ENCODE results near the gene FOXS1.

Gene FOXS1

DNA sequence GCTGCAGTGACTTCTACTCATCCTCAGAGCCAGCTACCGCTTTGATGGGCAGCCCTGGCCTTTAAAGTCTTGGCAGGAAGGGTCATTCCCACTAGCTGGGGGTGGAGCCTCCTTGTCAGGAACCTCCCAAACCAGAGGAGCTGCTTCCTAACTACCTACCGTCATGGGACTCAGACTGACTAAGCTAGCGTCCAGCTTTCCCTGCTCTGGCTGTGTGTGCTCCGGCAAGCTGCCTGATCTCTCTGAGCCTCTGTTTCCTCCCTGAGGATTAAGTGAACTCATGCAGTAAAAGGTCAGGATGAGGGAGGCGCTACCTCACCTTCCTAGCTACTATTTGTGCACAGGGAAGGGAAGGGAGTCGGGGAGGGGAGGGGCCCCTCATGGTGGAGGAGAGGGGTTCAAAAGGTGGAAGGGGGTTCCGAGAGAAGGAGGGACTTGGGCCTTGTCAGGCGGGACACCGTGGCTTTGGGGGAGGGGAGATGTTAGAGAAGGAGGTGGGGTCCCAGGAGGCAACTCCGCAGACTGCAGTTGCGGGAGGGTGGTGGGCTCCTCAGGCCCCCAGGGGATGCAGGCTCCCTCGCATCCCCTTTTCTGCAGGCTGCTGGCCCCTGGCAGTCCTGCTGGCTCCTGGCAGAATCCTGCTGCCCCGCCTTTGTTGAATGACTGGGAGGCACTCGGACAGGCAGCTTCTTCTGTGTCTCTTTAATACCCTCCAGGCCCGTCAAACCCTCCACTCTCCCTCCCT, 15.2 kb upstream of the FOXS1 start:
- DNase-seq = peak in 1 of 2 experiments; percentile 13

DNA sequence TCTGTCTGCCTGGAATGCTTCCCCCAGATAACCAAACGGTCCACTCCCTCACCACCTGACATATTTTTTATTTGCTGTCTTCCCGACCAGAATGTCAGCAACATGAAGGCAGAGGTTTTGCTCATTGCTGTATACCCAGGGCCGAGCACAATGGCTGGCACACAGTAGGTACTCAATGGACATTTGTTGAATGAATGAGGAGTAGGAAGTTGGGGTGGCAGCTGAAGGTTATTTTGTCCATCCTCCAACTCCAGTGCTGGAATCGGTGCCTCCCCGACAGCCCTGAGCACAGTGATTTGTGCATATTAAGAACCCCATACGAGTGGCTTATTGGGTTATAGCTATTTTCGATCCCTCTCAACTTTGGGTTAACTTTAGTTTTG, 14.6 kb upstream of the FOXS1 start:
- DNase-seq = no peak

DNA sequence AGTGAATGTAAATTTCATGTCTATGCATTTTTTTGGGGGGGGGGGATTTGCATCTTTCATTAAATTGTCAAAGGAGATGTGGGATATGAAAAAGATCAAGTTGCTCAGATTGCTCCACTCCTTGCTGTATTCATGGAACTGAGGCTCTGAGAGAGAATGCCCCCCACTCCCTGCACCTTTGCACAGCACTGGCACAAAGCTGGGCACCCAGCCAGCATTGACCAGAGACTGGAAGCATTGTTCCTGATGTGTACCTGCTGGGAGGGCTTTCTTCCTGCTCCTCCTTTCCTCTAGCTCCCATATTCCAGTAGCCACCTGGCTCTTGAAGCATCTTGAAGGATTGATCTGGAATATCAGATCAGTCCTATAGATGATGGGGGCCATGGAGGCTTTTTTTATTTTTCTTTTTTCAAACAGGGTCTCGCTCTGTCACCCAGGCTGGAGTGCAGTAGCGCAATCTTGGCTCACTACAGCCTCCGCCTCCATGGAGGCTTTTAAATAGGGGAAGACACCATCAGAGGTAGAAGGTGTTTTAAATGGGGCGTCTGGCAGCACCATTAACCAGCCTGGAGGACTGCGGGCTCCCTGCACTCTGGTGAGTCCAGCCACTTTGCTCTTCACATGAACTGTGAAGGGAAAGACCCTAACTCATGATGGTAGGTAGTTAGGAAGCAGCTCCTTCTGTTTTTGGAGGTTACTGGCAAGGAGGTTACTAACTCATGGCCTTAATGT, 14.0 kb upstream of the FOXS1 start:
- no peak for DNase-seq

DNA sequence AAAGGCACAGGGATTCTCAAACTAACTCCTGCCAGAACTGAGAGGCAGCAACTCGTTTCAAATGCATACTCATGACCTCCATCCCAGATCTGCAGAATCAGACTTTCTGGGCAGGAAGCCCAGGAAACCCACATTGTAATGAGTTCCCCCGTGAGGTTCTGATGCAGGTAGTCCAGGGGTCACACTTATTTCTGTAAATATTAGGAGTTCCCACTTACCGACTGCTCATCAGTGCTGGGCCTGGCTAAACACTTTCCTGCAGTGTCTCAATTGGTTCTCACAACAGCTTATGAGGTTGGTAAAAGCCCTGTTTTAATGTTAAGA, 13.3 kb upstream of the FOXS1 start:
- DNase-seq = no peak

DNA sequence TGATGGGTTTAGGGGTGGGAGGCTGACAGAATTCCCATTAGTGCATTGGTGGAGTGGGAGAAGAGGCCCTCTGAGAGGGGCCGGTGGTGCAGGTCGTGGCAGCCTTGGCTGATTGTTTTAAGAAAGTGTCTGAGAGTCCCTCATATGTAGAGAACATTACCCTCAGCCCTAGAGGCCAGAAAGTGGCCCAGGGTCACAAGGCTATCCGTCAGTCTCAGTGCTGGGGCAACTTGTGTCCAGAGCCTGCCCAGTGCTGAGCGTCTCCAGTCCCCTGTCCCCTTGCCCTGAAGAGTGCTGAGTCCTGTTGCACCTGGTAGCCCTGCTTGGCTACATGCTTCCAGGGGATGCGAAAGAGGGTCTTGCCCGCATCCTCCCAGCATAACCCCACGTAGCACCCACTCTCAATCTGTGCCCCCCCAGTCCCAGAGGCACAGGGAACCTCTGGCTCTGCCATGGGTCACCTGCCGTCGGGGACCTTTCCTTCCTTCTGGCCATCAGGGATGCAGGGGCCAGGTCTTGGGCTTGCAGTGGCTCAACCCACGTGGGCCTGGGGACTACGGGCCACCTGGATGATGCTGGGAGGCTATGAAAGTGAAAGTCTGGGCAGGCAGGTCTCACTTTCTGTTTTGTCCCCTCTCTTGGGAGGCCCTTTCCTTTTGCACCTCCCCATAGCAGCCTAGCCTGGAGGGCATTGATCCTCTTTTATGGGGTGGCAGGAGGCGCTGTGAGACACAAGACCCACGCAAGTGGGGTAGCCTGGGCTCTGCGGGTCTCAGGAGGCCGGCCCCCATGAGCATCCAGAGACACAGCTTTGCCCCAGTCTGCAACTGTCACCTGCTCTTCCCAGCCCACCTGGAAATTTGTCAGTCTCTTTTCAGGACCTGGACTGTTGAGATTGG, 12.7 kb upstream of the FOXS1 start:
- DNase-seq = no peak

DNA sequence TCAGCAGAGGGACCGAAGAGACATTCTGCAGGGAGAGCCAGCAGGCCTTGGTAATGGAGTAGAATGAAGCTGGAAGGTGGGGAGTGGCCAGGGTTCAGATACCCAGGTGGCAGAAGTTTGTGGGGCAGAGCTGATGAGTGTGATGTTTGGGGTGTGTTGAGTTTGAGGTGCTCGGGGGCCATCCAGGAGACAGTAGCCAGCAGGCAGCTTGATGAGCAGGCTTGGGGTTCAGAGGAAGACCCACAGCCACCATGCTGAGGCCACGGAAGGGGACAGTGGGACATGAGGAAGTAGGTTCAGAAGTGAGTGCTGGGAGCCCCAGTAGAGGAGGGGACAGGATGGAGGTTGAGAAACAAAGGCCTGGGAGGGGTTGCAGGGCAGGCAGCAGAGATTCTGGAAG, 11.1 kb upstream of the FOXS1 start:
- DNase-seq = no peak

DNA sequence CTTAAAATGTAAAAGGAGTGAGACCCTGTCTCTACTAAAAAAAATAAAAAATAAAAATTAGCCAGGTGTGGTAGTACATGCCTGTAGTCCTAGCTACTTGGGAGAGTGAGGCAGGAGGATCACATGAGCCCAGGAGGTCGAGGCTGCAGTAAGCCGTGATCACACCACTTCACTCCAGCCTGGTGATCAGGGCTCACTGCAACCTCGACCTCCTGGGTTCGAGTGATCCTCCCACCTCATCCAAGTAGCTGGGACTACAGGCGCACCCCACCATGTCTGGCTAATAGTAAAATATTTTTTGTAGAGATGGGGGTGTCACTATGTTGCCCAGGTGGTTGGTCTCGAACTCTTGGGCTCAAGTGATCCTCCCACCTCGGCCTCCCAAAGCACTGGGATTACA, 8.1 kb upstream of the FOXS1 start:
- DNase-seq = no peak

DNA sequence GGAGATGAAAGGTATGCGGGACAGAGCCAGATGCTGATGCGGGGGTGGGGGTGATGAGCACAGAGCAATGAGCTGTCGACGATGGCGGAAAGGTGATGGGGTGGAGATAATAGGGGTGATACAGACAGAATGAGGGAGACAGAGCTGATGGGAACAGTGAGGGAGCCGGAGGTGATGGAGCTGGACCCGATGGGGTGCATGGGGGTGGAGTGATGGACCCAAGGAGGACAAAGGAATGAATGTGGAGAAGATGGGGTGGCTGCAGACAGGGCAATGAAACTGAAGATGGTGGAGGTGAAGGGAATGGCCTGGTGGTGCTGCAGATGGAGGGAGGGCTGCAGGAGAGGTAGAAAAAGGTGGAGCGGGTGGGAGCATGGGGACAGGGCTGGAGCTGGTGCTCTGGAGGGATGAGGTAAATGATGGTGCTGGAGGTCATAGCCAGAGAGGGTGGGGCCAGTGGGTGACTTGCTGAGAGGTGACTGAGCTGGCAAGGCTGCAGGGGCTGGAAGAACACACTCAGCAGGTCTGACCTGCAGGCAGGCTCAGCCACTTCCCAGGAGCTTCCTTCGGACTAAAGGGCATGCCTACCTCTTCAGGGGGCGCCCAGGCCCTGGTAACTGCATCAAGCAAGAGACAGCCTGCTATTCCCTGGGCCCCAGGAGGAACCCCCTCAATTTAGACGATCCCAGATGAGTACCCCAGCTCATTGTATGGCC, 6.0 kb upstream of the FOXS1 start:
- no peak for DNase-seq

DNA sequence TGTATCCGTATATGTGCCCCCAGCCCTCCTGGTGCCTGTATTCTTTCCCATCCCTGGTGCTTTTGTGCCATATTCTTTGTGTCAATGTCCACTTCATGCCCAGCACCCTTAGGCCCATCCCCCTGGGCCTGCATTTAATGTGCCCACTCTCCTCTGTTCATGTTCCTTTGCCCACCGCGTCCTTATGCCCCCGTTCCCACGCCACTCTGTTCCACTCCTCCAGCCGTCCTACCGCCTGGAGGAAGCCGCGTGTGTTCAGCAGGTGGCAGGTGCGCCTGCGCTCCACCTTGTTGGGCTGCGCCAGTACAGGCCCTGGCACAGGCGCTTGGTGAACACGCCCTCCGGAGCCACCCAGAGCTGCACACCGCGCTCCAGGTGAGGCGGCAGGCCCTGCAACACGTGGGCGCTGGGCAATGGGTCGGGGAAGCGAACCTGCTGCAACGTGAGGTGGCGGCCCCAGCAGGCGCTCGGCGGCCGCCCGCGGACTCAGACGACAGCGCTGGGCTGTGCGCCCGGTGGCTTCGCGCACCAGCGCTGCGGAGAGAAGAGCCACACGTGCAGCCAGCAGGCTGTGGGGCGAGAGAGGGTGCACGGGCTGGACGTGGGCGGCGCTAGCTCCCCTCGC, 4.0 kb upstream of the FOXS1 start:
- peak in 1 of 2 experiments; percentile 18 for DNase-seq

DNA sequence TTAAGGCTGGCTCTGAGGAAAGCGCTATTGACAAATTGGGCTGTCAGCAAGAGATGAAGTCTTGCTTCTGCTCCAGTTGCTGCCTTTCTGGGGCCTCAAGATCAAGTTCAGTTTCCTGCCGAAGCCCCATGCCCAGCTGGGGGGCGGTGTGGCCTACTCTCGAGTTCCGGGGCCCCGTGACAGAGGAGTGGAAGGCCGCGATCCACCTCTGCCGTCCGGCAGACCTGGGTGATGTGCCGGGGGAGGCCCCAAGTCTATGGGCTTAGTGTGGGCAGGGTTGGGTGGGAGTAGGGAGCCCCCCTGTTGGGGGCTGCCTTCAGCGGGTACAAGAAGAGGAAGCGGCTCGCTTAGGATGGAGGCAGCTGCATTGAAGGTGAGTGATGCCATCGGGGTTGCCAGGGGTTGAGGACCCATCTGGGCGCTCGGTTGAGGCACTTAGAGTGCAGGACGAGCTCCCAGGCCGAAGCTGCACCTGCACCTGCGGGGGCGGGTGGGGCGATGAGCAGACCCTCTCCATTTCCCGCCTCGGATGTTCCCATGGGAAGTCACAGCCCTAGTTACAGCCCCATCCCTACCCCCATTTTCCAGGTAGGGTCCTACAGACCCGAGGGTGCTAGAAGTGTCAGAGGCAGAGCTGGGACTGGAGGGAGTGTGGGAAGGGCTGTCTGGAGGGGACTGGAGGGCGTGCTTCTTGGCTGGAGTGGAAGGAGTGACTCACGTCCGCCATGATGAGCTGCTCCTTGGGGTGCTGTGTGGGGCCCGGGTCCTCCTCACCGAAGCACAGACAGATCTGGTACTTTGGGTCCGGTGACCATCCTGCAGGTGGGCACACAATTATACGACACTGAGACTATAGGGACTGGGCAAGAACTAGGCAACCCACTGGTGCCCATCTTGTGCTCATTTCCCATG, 2.9 kb upstream of the FOXS1 start:
- DNase-seq = no peak

DNA sequence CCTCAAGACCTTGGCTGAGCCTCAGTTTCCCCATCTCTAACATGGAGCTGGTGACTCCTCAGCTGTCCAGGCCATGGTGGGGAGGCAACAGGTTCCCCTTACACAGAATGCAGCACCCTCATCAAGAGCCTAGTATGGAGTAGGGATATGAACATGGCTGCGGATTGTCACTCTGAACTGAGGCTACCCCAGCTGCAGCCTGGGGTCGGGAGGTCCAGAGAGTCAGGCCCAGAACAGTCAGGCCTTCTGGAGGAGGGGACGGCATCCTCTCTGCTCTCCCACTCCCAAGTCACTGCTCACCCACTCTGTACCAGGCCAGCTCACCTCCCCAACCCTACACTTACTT, 1.4 kb upstream of the FOXS1 start:
- no peak for DNase-seq

DNA sequence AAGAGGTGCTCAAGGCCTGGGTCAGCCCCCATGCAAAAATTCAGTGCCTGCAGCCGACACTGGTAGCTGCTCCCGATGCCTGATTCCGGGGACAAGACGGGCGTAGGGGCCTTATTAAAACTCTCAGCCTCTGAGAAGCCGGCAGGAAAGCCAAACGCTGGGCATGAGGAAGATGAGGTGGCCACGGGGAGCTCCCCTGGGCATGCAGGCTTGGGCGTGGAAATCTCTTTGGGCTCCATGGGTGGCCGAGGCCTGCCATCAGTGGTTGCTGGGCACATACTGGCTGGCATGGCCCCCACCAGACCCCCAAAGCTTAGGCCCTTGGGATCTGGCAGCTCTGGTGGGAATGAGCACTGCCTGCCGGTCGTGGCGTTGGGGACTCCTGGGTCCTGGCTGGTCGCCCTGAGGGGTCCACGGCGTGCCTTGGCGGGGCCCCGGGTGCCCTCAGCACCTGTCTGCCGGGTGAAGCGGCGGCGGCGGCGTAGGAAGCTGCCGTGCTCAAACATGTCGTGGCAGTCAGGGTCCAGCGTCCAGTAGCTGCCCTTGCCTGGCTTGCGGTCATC, 586 bp downstream of the FOXS1 start:
- DNase-seq = no peak

DNA sequence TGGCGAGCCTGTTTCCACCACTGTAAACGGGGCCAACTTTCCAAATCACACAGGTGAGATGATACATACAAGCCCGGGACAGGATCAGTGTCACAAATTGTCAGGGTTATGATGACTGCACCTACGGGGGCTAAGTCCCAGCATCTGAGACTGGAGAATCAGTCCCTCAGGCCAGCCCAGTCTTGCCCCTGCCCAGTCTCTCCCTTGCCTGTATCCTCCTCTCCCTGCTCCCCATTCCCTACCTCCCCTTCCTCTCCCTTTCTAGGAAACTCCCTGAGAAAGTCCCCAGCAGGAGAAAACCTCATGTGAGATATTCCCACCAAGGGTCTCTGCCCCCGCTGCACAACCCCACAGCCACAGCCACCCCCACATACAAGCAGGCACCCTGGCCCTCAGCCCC, 1.5 kb downstream of the FOXS1 start:
- DNase-seq = no peak

DNA sequence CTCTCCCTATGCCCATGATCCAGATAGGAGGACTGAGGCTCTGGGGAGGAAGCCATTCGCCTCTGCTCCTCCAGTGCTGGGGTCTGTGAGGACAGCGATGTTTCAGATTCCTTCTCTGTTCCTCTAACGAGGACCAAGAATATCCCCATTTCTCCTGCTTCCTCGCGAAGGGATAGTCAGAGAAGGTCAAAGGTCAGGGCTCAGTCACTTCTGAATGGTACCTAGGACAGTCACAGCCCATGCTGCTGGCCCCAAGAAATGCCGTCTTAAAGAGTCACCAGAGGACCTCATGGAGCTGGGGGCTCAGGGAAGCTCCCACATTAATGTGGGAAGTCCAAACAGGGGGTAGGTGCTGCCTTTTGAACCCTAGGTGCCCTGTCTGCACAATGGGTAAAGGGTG, 2.1 kb downstream of the FOXS1 start:
- no peak for DNase-seq

DNA sequence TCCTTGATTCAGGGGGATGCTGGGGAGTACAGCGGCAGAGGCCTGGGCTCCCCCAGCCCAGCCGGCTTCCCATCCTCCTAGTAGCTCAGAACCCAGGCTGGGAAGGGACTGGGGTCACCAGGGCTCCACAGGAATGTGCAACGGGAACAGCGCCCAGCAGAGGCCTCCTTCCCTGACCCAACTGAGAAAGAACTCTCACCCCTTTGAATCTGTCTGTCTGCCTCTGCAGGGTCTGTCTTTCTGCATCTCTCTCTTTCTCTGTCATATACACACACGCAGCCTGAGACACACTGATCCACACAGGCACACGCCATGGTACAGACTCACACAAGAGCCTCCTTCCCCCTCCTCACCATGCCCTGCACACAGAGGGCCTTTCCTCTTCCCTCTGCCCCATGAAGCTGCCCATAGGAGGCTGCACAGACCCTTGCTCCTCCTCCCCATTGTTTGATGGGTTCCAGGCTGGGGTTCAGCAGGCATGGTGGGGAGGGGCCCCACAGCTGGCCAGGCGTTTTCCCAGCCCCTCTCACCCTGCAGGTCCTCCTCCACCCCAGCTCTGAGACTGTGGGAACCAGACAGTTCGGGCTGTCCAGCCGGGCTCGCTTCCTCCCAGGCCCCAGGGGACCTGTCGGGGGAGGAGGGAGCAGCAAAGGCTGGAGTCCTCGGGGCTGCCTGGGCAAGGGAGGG, 2.8 kb downstream of the FOXS1 start:
- DNase-seq = no peak

DNA sequence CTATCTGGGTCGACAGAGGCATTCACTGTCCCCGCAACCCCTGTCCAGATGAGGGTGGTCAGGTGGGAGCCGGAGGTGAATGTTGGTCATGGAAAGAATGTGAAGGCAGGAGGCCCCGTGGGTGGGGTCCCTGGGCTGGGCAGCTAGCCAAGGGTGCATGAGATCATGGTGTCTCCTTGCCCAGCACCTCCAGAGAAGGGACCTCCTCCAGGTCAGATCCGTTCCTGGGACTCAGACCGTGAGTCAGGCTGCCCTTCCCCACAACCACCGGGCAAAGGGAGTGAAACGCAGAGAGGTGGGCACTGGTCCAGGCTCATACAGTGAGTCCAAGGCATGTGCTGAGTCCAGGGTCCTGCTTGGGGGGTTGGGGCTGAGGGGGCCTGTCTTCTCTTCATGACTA, 3.5 kb downstream of the FOXS1 start:
- no peak for DNase-seq

DNA sequence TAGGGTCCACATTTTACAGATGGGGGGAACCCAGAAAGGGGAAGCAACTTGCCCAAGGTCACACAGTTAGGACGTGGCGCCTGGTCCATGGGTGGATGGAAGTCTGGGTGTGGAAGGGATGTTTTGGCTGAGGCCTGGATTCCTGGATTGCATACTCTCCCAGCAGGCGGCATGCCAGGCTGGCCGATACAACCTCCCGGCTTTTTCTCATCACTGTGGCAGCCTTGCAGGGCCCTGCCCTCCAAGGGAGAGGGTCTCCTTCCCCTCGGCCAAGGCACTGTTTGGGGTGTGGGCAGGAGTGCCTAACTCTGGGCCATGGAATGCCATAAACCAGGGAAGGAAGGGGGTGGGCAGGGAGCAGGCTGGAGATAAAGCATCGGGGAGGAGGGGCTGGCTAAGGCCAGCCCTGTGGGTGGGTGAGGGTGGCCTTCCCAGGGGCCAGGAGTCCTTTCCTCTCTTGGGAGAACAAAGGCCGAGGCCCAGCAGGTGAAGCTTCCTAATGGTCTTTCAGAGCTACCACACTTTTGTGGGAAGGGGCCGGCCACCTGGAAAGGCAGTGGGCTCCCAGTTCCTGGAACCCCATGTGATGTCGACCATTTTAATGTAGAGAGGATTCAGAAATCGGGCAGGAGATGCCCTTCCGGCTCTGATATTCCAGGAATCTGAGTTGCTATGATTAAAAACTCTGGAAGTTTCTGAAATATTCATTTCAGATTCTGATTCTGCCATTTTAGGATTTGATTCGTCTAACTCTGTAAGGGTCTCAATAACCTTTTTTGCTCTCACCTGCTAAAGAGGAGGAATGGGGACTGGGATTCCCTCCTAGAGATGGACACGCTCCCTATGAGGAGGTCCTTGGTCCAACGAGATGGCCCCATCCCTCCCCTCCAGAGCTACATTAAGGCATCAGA, 4.2 kb downstream of the FOXS1 start:
- DNase-seq = no peak

DNA sequence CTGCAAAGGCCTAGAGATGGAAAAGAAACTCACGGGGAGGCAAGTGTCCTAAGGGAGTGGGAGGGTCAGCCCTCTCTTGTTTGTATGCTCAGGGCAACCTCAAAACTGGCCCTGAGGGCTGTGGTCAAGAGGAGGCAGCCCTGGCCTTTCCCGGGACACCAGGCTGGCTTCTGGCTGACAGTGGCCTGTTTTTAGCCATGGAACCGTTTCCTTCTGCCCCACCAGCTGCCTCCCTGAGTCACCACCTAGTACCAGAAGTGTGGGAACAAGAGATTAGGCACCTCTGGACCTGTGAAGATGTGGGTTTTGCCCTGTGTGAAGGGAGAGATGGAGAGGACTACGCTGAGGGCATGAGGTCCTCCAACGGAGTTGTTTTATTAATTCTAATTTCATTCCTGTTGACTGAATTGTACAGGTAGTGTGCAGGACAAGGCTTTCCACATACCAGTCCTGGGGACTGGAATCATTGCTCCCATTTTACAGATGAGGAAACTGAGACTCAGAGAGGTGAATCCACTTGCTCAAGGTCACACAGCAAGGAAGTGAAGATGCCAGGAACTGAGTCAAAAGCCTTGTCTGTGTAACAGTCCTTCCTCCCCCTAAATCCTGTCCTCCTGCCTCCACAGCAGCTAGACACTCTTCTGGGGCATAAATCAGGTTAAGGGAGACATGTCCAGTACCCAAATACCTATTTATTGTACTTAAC, 5.5 kb downstream of the FOXS1 start:
- no peak for DNase-seq
